Endothelial cell of hepatic sinusoid (primary cell): Measurements from ENCODE around the gene HHIPL1.

Source experiments
- in situ Hi-C: cut with HindIII; loops from 2 replicates; pipeline ENCODE4 v1.10.0; 2017; ENCODE audit warnings: low sequenced_read_pairs

HHIPL1 gene

GRCh38 chr14:99644723-99645544 lies at the start of gene HHIPL1:
Gene HHIPL1, plus strand, starts transcription at chr14:99645129. Its CDS starts 79 bp downstream, at chr14:99645208.
- in situ Hi-C loops = no loop called here

GRCh38 chr14:99595524-99595923 lies 49.4 kb upstream of the HHIPL1 start:
- in situ Hi-C loops = no loop called here

GRCh38 chr14:99596071-99596627 lies 48.8 kb upstream of the HHIPL1 start:
- in situ Hi-C loops = no loop called here

- in situ Hi-C loops = no loop called here
Measured at GRCh38 chr14:99596772-99597171, 48.2 kb upstream of the HHIPL1 start.

- in situ Hi-C loops = no loop called here
Measured at GRCh38 chr14:99597911-99598600, 46.9 kb upstream of the HHIPL1 start.

- in situ Hi-C loops = no loop called here
Measured at GRCh38 chr14:99598774-99599173, 46.2 kb upstream of the HHIPL1 start.

- in situ Hi-C loops = no loop called here
Measured at GRCh38 chr14:99599393-99599792, 45.5 kb upstream of the HHIPL1 start.

GRCh38 chr14:99600232-99600888 lies 44.6 kb upstream of the HHIPL1 start:
- in situ Hi-C loops = no loop called here

GRCh38 chr14:99601361-99601831 lies 43.5 kb upstream of the HHIPL1 start:
- in situ Hi-C loops = no loop called here

- in situ Hi-C loops = no loop called here
Measured at GRCh38 chr14:99602054-99602787, 42.7 kb upstream of the HHIPL1 start.

GRCh38 chr14:99602788-99603415 lies 42.0 kb upstream of the HHIPL1 start:
- in situ Hi-C loops = no loop called here

- in situ Hi-C loops = no loop called here
Measured at GRCh38 chr14:99603471-99604277, 41.3 kb upstream of the HHIPL1 start, which contains the start of gene CCDC85C. Gene CCDC85C, minus strand, starts transcription at chr14:99604207. Its CDS starts 248 bp downstream, at chr14:99603959.

GRCh38 chr14:99604278-99604765 lies 40.6 kb upstream of the HHIPL1 start:
- in situ Hi-C loops = no loop called here

GRCh38 chr14:99604766-99605298 lies 40.1 kb upstream of the HHIPL1 start:
- in situ Hi-C loops = no loop called here

- in situ Hi-C loops = no loop called here
Measured at GRCh38 chr14:99605299-99605961, 39.5 kb upstream of the HHIPL1 start.

- in situ Hi-C loops = no loop called here
Measured at GRCh38 chr14:99606359-99606758, 38.6 kb upstream of the HHIPL1 start.

GRCh38 chr14:99608591-99608990 lies 36.3 kb upstream of the HHIPL1 start:
- in situ Hi-C loops = no loop called here
